ENCODE results near the gene CNR2.
A peak's percentile ranks its signal among the peaks of the same experiment; 100 is the strongest.

The CNR2 gene

GRCh38 chr1:23959461-23960290, 46.5 kb upstream of the CNR2 start, which contains the start of gene PNRC2 (continued):
- no peak for TF ChIP-seq ZNF280C (tag by site-specific recombination; IDR thresholded peaks at IDR 0.05)
- no peak for TF ChIP-seq ZNF221 (tag by site-specific recombination; IDR thresholded peaks at IDR 0.05; ENCODE audit: borderline replicate concordance)
- TF ChIP-seq TRIM28 (IDR thresholded peaks at IDR 0.05; ENCODE audit: borderline replicate concordance, low read length): no peak
- no peak for TF ChIP-seq GLI4 (tag by site-specific recombination; IDR thresholded peaks at IDR 0.05)
- no peak for TF ChIP-seq ZNF302 (tag by site-specific recombination; IDR thresholded peaks at IDR 0.05; ENCODE audit: low read depth)
- no peak for TF ChIP-seq ZNF48 (tag by site-specific recombination; IDR thresholded peaks at IDR 0.05)
- peak; percentile 84 for TF ChIP-seq ZBTB8A (tag by site-specific recombination; IDR thresholded peaks at IDR 0.05)
- no peak for TF ChIP-seq ZNF560 (tag by site-specific recombination; IDR thresholded peaks at IDR 0.05; ENCODE audit: borderline replicate concordance)
- TF ChIP-seq ZNF514 (tag by site-specific recombination; IDR thresholded peaks at IDR 0.05): no peak
- no peak for TF ChIP-seq ZNF521 (tag by site-specific recombination; IDR thresholded peaks at IDR 0.05)
- no peak for TF ChIP-seq ZNF239 (tag by site-specific recombination; IDR thresholded peaks at IDR 0.05)
- no peak for TF ChIP-seq ZNF785 (tag by site-specific recombination; IDR thresholded peaks at IDR 0.05)
- TF ChIP-seq ZFP41 (tag by site-specific recombination; IDR thresholded peaks at IDR 0.05; ENCODE audit: borderline replicate concordance): no peak
- TF ChIP-seq SALL2 (tag by site-specific recombination; IDR thresholded peaks at IDR 0.05; ENCODE audit: borderline replicate concordance): no peak
- TF ChIP-seq PRDM1 (tag by site-specific recombination; IDR thresholded peaks at IDR 0.05): no peak
- peak; percentile 86 for TF ChIP-seq SP2 (tag by site-specific recombination; IDR thresholded peaks at IDR 0.05)
- TF ChIP-seq ZNF23 (tag by site-specific recombination; IDR thresholded peaks at IDR 0.05; ENCODE audit: borderline replicate concordance): no peak
- TF ChIP-seq ZBTB44 (tag by site-specific recombination; IDR thresholded peaks at IDR 0.05): no peak
- no peak for TF ChIP-seq ZNF121 (tag by site-specific recombination; IDR thresholded peaks at IDR 0.05)
- TF ChIP-seq ZNF610 (tag by site-specific recombination; IDR thresholded peaks at IDR 0.05; ENCODE audit: borderline replicate concordance): peak; percentile 76; the same call in 1 of the 2 replicates
- no peak for TF ChIP-seq ZNF530 (tag by site-specific recombination; IDR thresholded peaks at IDR 0.05; ENCODE audit: low read depth)
- TF ChIP-seq PRDM4 (tag by site-specific recombination; IDR thresholded peaks at IDR 0.05): no peak
- TF ChIP-seq ZNF266 (tag by site-specific recombination; IDR thresholded peaks at IDR 0.05; ENCODE audit: low read depth): no peak
- TF ChIP-seq ZNF473 (tag by site-specific recombination; IDR thresholded peaks at IDR 0.05): no peak
- TF ChIP-seq KLF16 (tag by site-specific recombination; IDR thresholded peaks at IDR 0.05): no peak; the same call in 1 of the 2 replicates
- no peak for TF ChIP-seq ZNF571 (tag by site-specific recombination; IDR thresholded peaks at IDR 0.05)
- TF ChIP-seq ZNF600 (tag by site-specific recombination; IDR thresholded peaks at IDR 0.05): no peak; the same call in none of the 2 replicates
- TF ChIP-seq ZNF214 (tag by site-specific recombination; IDR thresholded peaks at IDR 0.05; ENCODE audit: borderline replicate concordance): no peak
- TF ChIP-seq ZBTB17 (tag by site-specific recombination; IDR thresholded peaks at IDR 0.05): peak; percentile 93
- no peak for TF ChIP-seq ZNF529 (tag by site-specific recombination; IDR thresholded peaks at IDR 0.05; ENCODE audit: insufficient replicate concordance)
- TF ChIP-seq ZNF394 (tag by site-specific recombination; IDR thresholded peaks at IDR 0.05; ENCODE audit: borderline replicate concordance): peak; percentile 39
- no peak for TF ChIP-seq ZNF391 (tag by site-specific recombination; IDR thresholded peaks at IDR 0.05; ENCODE audit: borderline replicate concordance, low read depth)
- peak; percentile 25 for TF ChIP-seq ZNF324 (tag by site-specific recombination; IDR thresholded peaks at IDR 0.05)
- TF ChIP-seq KLF17 (tag by site-specific recombination; IDR thresholded peaks at IDR 0.05): peak; percentile 34; the same call in 1 of the 2 replicates

Data from HEK293 (cell line).